NB4 (cell line): ENCODE measurements around the gene EPS15.

Source experiments
- DNase-seq: peaks from one replicate; pipeline ENCODE4 v3.0.0; 2010; ENCODE audit warnings: low read depth
- H3K4me3 ChIP-seq: one replicate; pipeline ENCODE4 v1.5.1; 2011; ENCODE audit warnings: mild to moderate bottlenecking, low read depth, low read length, moderate library complexity
- CTCF ChIP-seq: IDR thresholded peaks from one replicate; pipeline ENCODE4 v1.5.1; 2012; ENCODE audit warnings: low read depth, low read length
- MAX ChIP-seq: IDR thresholded peaks from 2 replicates; pipeline ENCODE4 v1.6.1; 2011; ENCODE audit warnings: low read depth, low read length
- MYC ChIP-seq: IDR thresholded peaks from 2 replicates; pipeline ENCODE4 v1.6.1; 2011; ENCODE audit warnings: low read depth, low read length
- POLR2A ChIP-seq: IDR thresholded peaks from 2 replicates; pipeline ENCODE4 v1.6.1; 2011; ENCODE audit warnings: mild to moderate bottlenecking; ENCODE audit not compliant: insufficient read length; ENCODE audit errors: extremely low read depth

The EPS15 gene

DNA sequence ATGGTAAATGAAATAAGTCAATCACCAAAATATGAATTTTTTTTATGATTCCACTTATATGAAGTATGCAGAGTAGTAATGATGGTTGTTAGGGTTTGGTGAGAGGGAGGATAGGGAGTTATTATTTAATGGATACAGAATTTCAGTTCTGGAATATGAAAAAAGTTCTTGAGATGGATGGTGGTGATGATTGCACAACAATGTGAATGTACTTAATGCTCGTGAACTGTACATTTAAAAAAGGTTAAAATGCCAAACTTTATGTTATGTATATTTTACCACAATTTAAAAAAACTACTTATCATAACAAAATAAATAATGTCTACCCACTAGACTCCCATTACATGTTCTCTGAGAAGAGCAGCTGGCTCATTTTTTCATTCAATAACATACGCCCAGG, 133.3 kb downstream of the EPS15 start:
- TF ChIP-seq CTCF, result no peak
- no peak for TF ChIP-seq MAX
- TF ChIP-seq MYC, result no peak
- TF ChIP-seq POLR2A, result no peak
- H3K4me3 ChIP-seq, result no peak overlapping the region
- no peak for DNase-seq

- no peak for DNase-seq
- H3K4me3 ChIP-seq, result no peak overlapping the region
- TF ChIP-seq MAX, result no peak
These were observed 137.1 kb downstream of the EPS15 start for GRCh38 chr1:51381964-51382363.

DNA sequence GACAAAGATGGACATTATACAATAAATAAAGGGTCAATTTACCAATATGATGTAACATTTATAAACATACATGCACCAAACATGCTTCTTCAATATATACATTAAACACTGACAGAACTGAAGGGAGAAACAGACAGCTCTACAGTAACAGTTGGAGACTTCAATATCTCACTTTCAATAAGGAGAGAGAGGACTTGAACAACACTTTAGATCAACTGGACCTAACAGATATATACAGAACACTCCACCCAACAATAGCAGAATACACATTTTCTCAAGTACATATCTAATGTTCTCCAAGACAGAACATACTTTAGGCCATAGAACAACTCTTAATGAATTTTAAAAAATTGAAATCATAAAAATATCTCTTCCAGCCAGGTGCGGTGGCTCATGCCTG, 138.1 kb downstream of the EPS15 start:
- no peak for TF ChIP-seq MYC
- no peak for TF ChIP-seq MAX
- no peak for TF ChIP-seq POLR2A
- no peak for TF ChIP-seq CTCF
- DNase-seq, result no peak
- no peak overlapping the region for H3K4me3 ChIP-seq

- no peak overlapping the region for H3K4me3 ChIP-seq
- no peak for TF ChIP-seq MYC
- TF ChIP-seq MAX, result no peak
- TF ChIP-seq CTCF, result no peak
- TF ChIP-seq POLR2A, result no peak
- no peak for DNase-seq
These were observed 140.2 kb downstream of the EPS15 start for GRCh38 chr1:51378871-51379270.

GRCh38 chr1:51373898-51374297, 145.2 kb downstream of the EPS15 start:
- no peak for DNase-seq
- TF ChIP-seq CTCF, result no peak
- no peak for TF ChIP-seq POLR2A
- TF ChIP-seq MAX, result no peak
- TF ChIP-seq MYC, result no peak
- no peak overlapping the region for H3K4me3 ChIP-seq

GRCh38 chr1:51372561-51372960, 146.5 kb downstream of the EPS15 start:
- DNase-seq, result no peak
- no peak overlapping the region for H3K4me3 ChIP-seq
- TF ChIP-seq MAX (no peak), MYC (no peak)

GRCh38 chr1:51369171-51369570, 149.9 kb downstream of the EPS15 start:
- H3K4me3 ChIP-seq, result no peak overlapping the region
- TF ChIP-seq CTCF, result no peak
- no peak for TF ChIP-seq POLR2A
- no peak for TF ChIP-seq MAX
- TF ChIP-seq MYC, result no peak
- no peak for DNase-seq
